Pancreas (tissue), 10 donors: ENCODE data around the gene SORCS2. TPM values are rescaled to one million over a fixed set of nuclear protein-coding genes. Genes with fewer than 3 reads are reported as not detected.

Source experiments
- ATAC-seq, 4 donors: fragments of 200-7000 bp; cut with Tn5 transposase; one replicate each; pipeline versions ENCODE4 v1.8.0 to v1.9.1; 2020; ENCODE audit warnings: mild to moderate bottlenecking in 4 of 4, moderate library complexity in 4 of 4
- DNase-seq, 6 donors: peaks; one replicate each; pipeline ENCODE4 v3.0.0-alpha.2; 2020
- FAIRE-seq: peaks from 2 replicates; lab custom pipeline; 2012; peaks lifted over from hg19 to GRCh38; lab: Jason Lieb, UNC
- H3K27ac ChIP-seq, 4 donors: fragments of 200-600 bp; sonication (generic); 1 replicate in 3 of 4; 2 replicates in 1 of 4; pipeline versions ENCODE4 v1.5.0 to v1.8.0; 2020
- H3K27me3 ChIP-seq, 4 donors: fragments of 200-600 bp; one replicate each; pipeline ENCODE4 v1.8.0; 2021
- H3K36me3 ChIP-seq, 3 donors: fragments of 200-600 bp; sonication (generic) in 1 of 3; one replicate each; pipeline versions ENCODE4 v1.5.0 to v1.8.0; 2020 to 2021
- H3K4me1 ChIP-seq, 3 donors: fragments of 200-600 bp; one replicate each; pipeline ENCODE4 v1.8.0; 2021
- H3K4me3 ChIP-seq, 4 donors: fragments of 200-600 bp; sonication (generic) in 2 of 4; one replicate each; pipeline versions ENCODE4 v1.5.0 to v1.8.0; 2020 to 2021
- H3K9me3 ChIP-seq, 4 donors: fragments of 200-600 bp; one replicate each; pipeline ENCODE4 v1.8.0; 2021
- CTCF ChIP-seq, 4 donors: fragments of 200-600 bp; sonication (generic) in 3 of 4; IDR thresholded peaks; one replicate each; pipeline versions ENCODE4 v1.5.0 to v1.8.0; 2021; ENCODE audit warnings: antibody characterized with exemption in 4 of 4
- WGBS, 2 donors: extraction: QIAGEN DNeasy Blood & Tissue Kit; methylation state at CpG; one replicate each; pipeline ENCODE4 v1.1.7; 2013; 5-methylcytosine and 5-hydroxymethylcytosine counted together
- intact Hi-C, 3 donors: fragments of 100-400 bp; cut with DNase I; formaldehyde crosslinking; loops; one replicate each; pipeline versions ENCODE4 v1.11.1 to v1.14.2; 2022
- polyA plus RNA-seq, 2 donors: library from polyadenylated mRNA; stranded (reverse); fragments of 200-250 nt; gene quantifications; one replicate each; pipeline ENCODE4 v1.2.3, GENCODE V29; 2013
- total RNA-seq, 6 donors: library from RNA; stranded (reverse); fragmentation: NEBNext Ultra II Directional in 4 of 6; extraction: Animal tissue kit (Norgen Biotek cat#: 25700) in 4 of 6; gene quantifications; one replicate each; pipeline versions ENCODE4 v1.2.1 to v1.2.4, GENCODE V29; 2021 to 2023
- donor health status: healthy with polysubstance abuse.
- donor health status: DM: no; HTN: no; CAD: no; lungs with moderate emphysema.
- donor health status: DM: no; HTN: no; CAD: no.
- donor health status: control.
- donor health status: control.
- donor health status: Bipolar disorder and iron deficiency.
- donor health status: DM: yes; HTN: yes; CAD: no.
- donor health status: DM: no; HTN: no; CAD: no.
- donor health status: DM: no; HTN: no; CAD: no.
- donor health status: DM: yes; HTN: yes; CAD: no.

The SORCS2 gene
- total and polyA plus RNA-seq, 8 donors, result 0.14 to 1.7 (median 0.42) TPM

GRCh38 chr4:7190278-7190594, 2.1 kb upstream of the SORCS2 start:
- no peak for TF ChIP-seq CTCF (IDR thresholded peaks at IDR 0.05)
- intact Hi-C loops, result loop anchor here in 1 of 3 donors (5.0 to 10.0 kb wide), 2 partner anchors 107 to 525 kb away; no protein-coding TSS in a partner anchor
- no peaks in the 10 kb centered on the region for H3K9me3 ChIP-seq
- no peak for ATAC-seq
- no peak overlapping the region for H3K4me3 ChIP-seq
- H3K27ac ChIP-seq, result no peak overlapping the region
- FAIRE-seq, result no peak
- 68 to 81% methylated on average over 2 of the region's 2 CpGs for WGBS, 2 donors
- peaks cover 0 to 16% (median 5%) of the 10 kb centered on the region in 4 donors for H3K27me3 ChIP-seq
- H3K4me1 ChIP-seq, result peaks cover 0 to 4% (median 0%) of the 10 kb centered on the region in 3 donors
- DNase-seq, result no peak
- no peaks in the 10 kb centered on the region for H3K36me3 ChIP-seq

DNA sequence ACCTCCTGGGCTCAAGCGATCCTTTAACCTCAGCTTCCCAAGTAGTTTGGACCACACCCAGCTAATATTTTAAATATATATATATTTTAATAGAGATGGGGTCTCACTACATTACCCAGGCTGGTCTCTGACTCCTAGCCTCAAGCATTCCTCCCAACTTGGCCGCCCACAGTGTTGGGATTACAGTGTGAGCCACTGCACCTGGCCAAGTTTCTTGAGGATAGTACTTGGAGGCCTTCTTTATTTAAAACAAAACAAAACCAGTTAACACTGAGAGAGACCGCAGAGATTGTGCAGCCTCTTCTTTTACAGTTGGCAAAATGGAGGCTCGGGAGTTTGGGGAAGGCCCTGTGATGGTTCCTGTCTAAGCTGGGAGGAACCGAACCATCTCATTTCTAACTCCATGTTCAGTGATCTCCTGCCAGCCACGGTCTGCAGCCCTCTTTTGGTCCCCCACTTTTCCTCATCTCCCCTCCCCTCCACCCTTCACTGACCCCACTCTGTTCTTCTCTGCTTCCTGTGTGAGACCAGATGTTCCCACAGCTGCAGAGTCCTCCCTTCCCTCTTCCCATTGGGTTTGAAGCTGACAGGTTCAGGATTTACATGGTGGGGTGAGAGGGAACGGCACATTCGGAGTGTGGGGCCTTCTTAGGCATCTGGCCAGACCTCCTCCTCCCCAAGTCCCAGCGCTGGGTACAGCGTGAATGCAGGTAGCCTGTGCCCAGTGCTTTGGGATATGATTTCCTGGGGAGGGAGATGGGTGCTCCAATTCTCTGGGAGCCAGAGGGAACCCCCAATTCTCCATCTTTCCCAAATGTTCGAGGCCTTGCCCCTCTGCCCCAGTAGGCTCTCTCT, 1.4 kb upstream of the SORCS2 start:
- H3K4me1 ChIP-seq, result peaks cover 0 to 4% (median 0%) of the 10 kb centered on the region in 3 donors
- intact Hi-C loops, result loop anchor here in 1 of 3 donors (5.0 to 10.0 kb wide), 2 partner anchors 106 to 524 kb away; no protein-coding TSS in a partner anchor
- FAIRE-seq (no peak), ATAC-seq (no peak), DNase-seq (peak in 2 of 6 donors; percentile 13 to 25)
- peaks cover 0 to 16% (median 5%) of the 10 kb centered on the region in 4 donors for H3K27me3 ChIP-seq
- no peaks in the 10 kb centered on the region for H3K9me3 ChIP-seq
- H3K27ac ChIP-seq, result no peak overlapping the region
- no peak for TF ChIP-seq CTCF (IDR thresholded peaks at IDR 0.05)
- 81 to 88% methylated on average over 11 of the region's 11 CpGs for WGBS, 2 donors
- no peak overlapping the region for H3K4me3 ChIP-seq
- no peaks in the 10 kb centered on the region for H3K36me3 ChIP-seq

DNA sequence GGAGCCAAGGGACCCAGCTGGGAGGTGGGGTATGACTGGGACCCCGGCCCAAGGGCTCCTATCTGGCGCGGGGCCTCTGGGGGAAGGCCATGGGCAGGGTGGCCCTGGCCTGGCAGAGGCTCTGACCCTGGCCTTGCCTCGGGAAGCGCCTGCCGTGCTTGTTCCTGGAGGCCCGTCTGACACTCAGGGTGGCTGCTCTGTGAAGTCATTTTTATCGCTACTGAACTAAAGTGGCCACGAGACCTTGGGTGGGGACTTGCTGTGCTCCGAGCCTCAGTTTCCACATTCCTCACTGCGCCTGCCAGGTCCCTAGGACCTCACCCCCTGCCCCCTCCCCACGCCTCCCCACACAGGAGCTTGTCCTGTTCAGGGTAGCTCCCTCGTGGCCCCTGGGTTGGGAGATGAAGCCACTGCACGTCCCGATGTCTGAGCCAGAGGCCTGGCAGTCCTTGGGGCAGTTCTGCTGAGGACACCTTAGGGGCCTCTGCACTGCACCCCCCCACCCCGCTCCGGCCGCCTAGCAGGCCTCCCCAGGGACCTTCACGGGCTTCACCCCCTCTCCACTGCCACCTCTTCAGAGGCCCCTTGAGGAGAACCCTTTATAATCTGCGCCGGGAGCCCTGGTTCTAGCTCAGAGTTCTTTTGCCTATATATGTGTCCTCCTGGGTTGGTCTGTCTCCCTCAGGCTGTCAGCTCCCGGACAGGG, 639 bp upstream of the SORCS2 start:
- DNase-seq (peak in 3 of 6 donors; percentile 12 to 73 (median 58)), ATAC-seq (peak in 1 of 4 donors; percentile 5), FAIRE-seq (no peak)
- H3K27ac ChIP-seq, result no peak overlapping the region
- H3K36me3 ChIP-seq, result no peaks in the 10 kb centered on the region
- peaks cover 0 to 4% (median 0%) of the 10 kb centered on the region in 3 donors for H3K4me1 ChIP-seq
- no peak for TF ChIP-seq CTCF (IDR thresholded peaks at IDR 0.05)
- peaks cover 0 to 16% (median 5%) of the 10 kb centered on the region in 4 donors for H3K27me3 ChIP-seq
- intact Hi-C loops, result loop anchor here in 1 of 3 donors (5.0 to 10.0 kb wide), 2 partner anchors 106 to 523 kb away; no protein-coding TSS in a partner anchor
- WGBS, 2 donors, result 53 to 60% methylated on average over 21 to 22 of the region's 22 CpGs
- H3K9me3 ChIP-seq, result no peaks in the 10 kb centered on the region
- H3K4me3 ChIP-seq, result peak overlapping the region in 2 of 4 donors; percentile 30 to 37

GRCh38 chr4:7193030-7193958, 956 bp downstream of the SORCS2 start:
- H3K27me3 ChIP-seq, result peaks cover 0 to 22% (median 3%) of the 10 kb centered on the region in 4 donors
- intact Hi-C loops, result loop anchor here in 1 of 3 donors (5.0 to 10.0 kb wide), 2 partner anchors 104 to 522 kb away; no protein-coding TSS in a partner anchor
- 2 to 5% methylated on average over 58 to 62 of the region's 62 CpGs for WGBS, 2 donors

More at GRCh38 chr4:7193030-7193958, 956 bp downstream of the SORCS2 start:
- no peak for TF ChIP-seq CTCF (IDR thresholded peaks at IDR 0.05)
- DNase-seq (peak in 4 of 6 donors; percentile 15 to 81 (median 44)), FAIRE-seq (no peak), ATAC-seq (no peak)
- Histone ChIP-seq H3K4me3 (peak overlapping the region in 2 of 4 donors; percentile 30 to 37), H3K4me1 (peaks cover 0 to 4% (median 0%) of the 10 kb centered on the region in 3 donors), H3K36me3 (no peaks in the 10 kb centered on the region), H3K9me3 (no peaks in the 10 kb centered on the region), H3K27ac (no peak overlapping the region)
